Tibial nerve (tissue), 4 donors: ENCODE measurements around the gene CPNE8.

Experiments
- CTCF ChIP-seq, 5 experiments: fragments of 200-600 bp in 3 of 5; fragments of 450-650 bp in 2 of 5; sonication (generic) in 3 of 5; IDR thresholded peaks; one replicate each; pipeline ENCODE4 v1.5.1; 2016 to 2019; ENCODE audit warnings: antibody characterized with exemption in 5 of 5, mild to moderate bottlenecking in 3 of 5, moderate library complexity in 2 of 5
- EP300 ChIP-seq, 2 donors: sonication (generic); formaldehyde crosslinking; IDR thresholded peaks; one replicate each; pipeline ENCODE4 v1.6.1; 2017; ENCODE audit warnings: antibody characterized with exemption in 2 of 2, mild to moderate bottlenecking in 1 of 2

- TF ChIP-seq CTCF (IDR thresholded peaks at IDR 0.05) (no peak), EP300 (IDR thresholded peaks at IDR 0.05) (no peak)
Measured at GRCh38 chr12:38707648-38708047, 197.7 kb downstream of the CPNE8 start.
